ENCODE data around the gene TUBB6. TPM values are rescaled to one million over a fixed set of nuclear protein-coding genes. Genes with fewer than 3 reads are reported as not detected.

TUBB6 gene
- total RNA-seq, 1 experiment from 2014 or later: 240 TPM

- Mint-ChIP-seq H3K36me3 (peaks cover 39% of the 10 kb centered on the region), H3K9me3 (peaks cover 8% of the 10 kb centered on the region), H3K4me3 (peak overlapping the region; percentile 79), H3K27ac (peak overlapping the region; percentile 89), H3K4me1 (peaks cover 49% of the 10 kb centered on the region), H3K27me3 (ENCODE audit: low read depth) (peaks cover 20% of the 10 kb centered on the region)
- DNase-seq (ENCODE audit: low spot score): no peak
- TF ChIP-seq RELA (CRISPR knock-in tag; IDR thresholded peaks at IDR 0.05; ENCODE audit: borderline replicate concordance): no peak
- no peak for ATAC-seq
- CTCF ChIA-PET: interaction anchor here (1.0 to 4.0 kb wide), 5 partner anchors 18 to 38 kb away, joined by 4 to 24 read pairs (median 11); no protein-coding TSS in a partner anchor
- POLR2A ChIA-PET: no interaction called here
Measured at GRCh38 chr18:12309683-12310198, 1.7 kb downstream of the TUBB6 start.

GRCh38 chr18:12310762-12311161 is 2.7 kb downstream of the TUBB6 start:
- no peak for TF ChIP-seq ZNF512 (CRISPR knock-in tag; IDR thresholded peaks at IDR 0.05; ENCODE audit: borderline replicate concordance)
- TF ChIP-seq GRHL2 (CRISPR knock-in tag; IDR thresholded peaks at IDR 0.05; ENCODE audit: insufficient replicate concordance, severe bottlenecking): no peak
- TF ChIP-seq SP1 (CRISPR knock-in tag; conservative IDR thresholded peaks at IDR 0.05): no peak
- no peak for TF ChIP-seq CTCF (IDR thresholded peaks at IDR 0.05)
- no peak for TF ChIP-seq ATF6 (CRISPR knock-in tag; IDR thresholded peaks at IDR 0.05)
- no peak for TF ChIP-seq USF2 (CRISPR knock-in tag; IDR thresholded peaks at IDR 0.05)
- Mint-ChIP-seq H3K36me3 (peaks cover 45% of the 10 kb centered on the region), H3K27ac (peak overlapping the region; percentile 45; the same call in 1 of the 2 replicates), H3K4me3 (peak overlapping the region; percentile 37), H3K27me3 (ENCODE audit: low read depth) (peaks cover 18% of the 10 kb centered on the region), H3K9me3 (peaks cover 8% of the 10 kb centered on the region), H3K4me1 (peaks cover 39% of the 10 kb centered on the region)
- CTCF ChIA-PET: interaction anchor here (0.6 to 4.0 kb wide), 4 partner anchors 17 to 65 kb away, joined by 3 to 24 read pairs (median 4); no protein-coding TSS in a partner anchor
- POLR2A ChIA-PET: interaction anchor here (1.2 kb wide), 1 partner anchor 9 kb away, joined by 3 read pairs; no protein-coding TSS in a partner anchor
- DNase-seq (ENCODE audit: low spot score): no peak
- ATAC-seq: no peak

- DNase-seq (ENCODE audit: low spot score) (no peak), ATAC-seq (no peak)
- peaks cover 8% of the 10 kb centered on the region for H3K9me3 Mint-ChIP-seq
- CTCF ChIA-PET: interaction anchor here (2.0 to 3.4 kb wide), 3 partner anchors 15 to 41 kb away, joined by 5 to 32 read pairs (median 9); no protein-coding TSS in a partner anchor
- POLR2A ChIA-PET: no interaction called here
- TF ChIP-seq NFYB (CRISPR knock-in tag; conservative IDR thresholded peaks at IDR 0.05; ENCODE audit: low read depth) (no peak), EMX1 (CRISPR knock-in tag; IDR thresholded peaks at IDR 0.05) (no peak), SMAD4 (CRISPR knock-in tag; IDR thresholded peaks at IDR 0.05) (no peak), STAT6 (CRISPR knock-in tag; conservative IDR thresholded peaks at IDR 0.05; ENCODE audit: low read depth) (no peak)
- H3K27ac Mint-ChIP-seq: no peak overlapping the region; the same call in 1 of the 2 replicates
- peaks cover 25% of the 10 kb centered on the region for H3K4me1 Mint-ChIP-seq
- H3K27me3 Mint-ChIP-seq (ENCODE audit: low read depth): no peaks in the 10 kb centered on the region
- peaks cover 55% of the 10 kb centered on the region for H3K36me3 Mint-ChIP-seq
- H3K4me3 Mint-ChIP-seq: no peak overlapping the region
Measured at GRCh38 chr18:12312976-12313375, 4.9 kb downstream of the TUBB6 start.

Measured in WTC11 (cell line).